RWPE1 (cell line): ENCODE measurements around the gene ALKBH8.

Source experiments
- CTCF ChIA-PET: fragments of 350-600 bp; sonication (Branson Sonifier 250); formaldehyde crosslinking; extraction: SDS; loops from one replicate; lab custom pipeline; 2021; lab: Yijun Ruan, JAX
- POLR2A ChIA-PET: fragments of 400-600 bp; formaldehyde crosslinking; extraction: SDS; loops from one replicate; lab custom pipeline; 2020; ENCODE audit warnings: antibody characterized with exemption; ENCODE audit not compliant: low non-redundant PET; lab: Yijun Ruan, JAX
- DNase-seq: peaks from one replicate; pipeline ENCODE4 v3.0.0; 2012; ENCODE audit warnings: low spot score
- H3K27ac ChIP-seq: fragments of 450-650 bp; 2 replicates; pipeline ENCODE4 v1.5.1; 2017
- CTCF ChIP-seq: fragments of 450-650 bp; conservative IDR thresholded peaks from 2 replicates; pipeline ENCODE4 v1.5.1; 2017; ENCODE audit warnings: low read depth, mild to moderate bottlenecking

ALKBH8 gene

GRCh38 chr11:107592231-107592590 is 26.7 kb upstream of the ALKBH8 start:
- CTCF ChIA-PET = no interaction called here
- no peak for DNase-seq
- POLR2A ChIA-PET = no interaction called here

GRCh38 chr11:107591378-107592230 is 26.1 kb upstream of the ALKBH8 start:
- TF ChIP-seq CTCF = 0 out of 2 replicates have a peak, but pooled peaks have one; percentile 10
- no peak overlapping the region for H3K27ac ChIP-seq
- no peak for DNase-seq
- CTCF ChIA-PET = interaction anchor here (0.6 kb wide), 1 partner anchor 17 kb away, joined by 3 read pairs; no protein-coding TSS in a partner anchor
- POLR2A ChIA-PET = no interaction called here

More at GRCh38 chr11:107592231-107592590, 26.7 kb upstream of the ALKBH8 start:
- no peak overlapping the region for H3K27ac ChIP-seq
- no peak for TF ChIP-seq CTCF

GRCh38 chr11:107590460-107591377 is 25.2 kb upstream of the ALKBH8 start, which contains the start of gene ELMOD1:
TSS of gene ELMOD1 (plus strand) at chr11:107591147. CDS start at chr11:107618190, 27,043 bp downstream.
- no peak within 1 kb of the TSS for H3K27ac ChIP-seq
- peak; percentile 41 for TF ChIP-seq CTCF
- DNase-seq = peak; percentile 59
- CTCF ChIA-PET = interaction anchor here (0.5 kb wide), 1 partner anchor 14 kb away, joined by 3 read pairs; no protein-coding TSS in a partner anchor
- POLR2A ChIA-PET = no interaction called here

- CTCF ChIA-PET = no interaction called here
- TF ChIP-seq CTCF = no peak
- DNase-seq = no peak
- H3K27ac ChIP-seq = no peak overlapping the region
- POLR2A ChIA-PET = no interaction called here
These were observed 21.9 kb upstream of the ALKBH8 start for GRCh38 chr11:107587306-107587979.

- ChIA-PET POLR2A (no interaction called here), CTCF (no interaction called here)
- no peak overlapping the region for H3K27ac ChIP-seq
- no peak for DNase-seq
- TF ChIP-seq CTCF = no peak
These were observed 18.2 kb upstream of the ALKBH8 start for GRCh38 chr11:107583629-107584195.
